Chondrocyte (in vitro differentiated cells): Measurements from ENCODE around the gene PXMP4. TPM values are rescaled to one million over a fixed set of nuclear protein-coding genes. Genes with fewer than 3 reads are reported as not detected.

Experiments
- DNase-seq: peaks from one replicate; pipeline ENCODE4 v3.0.0; 2021; ENCODE audit warnings: mixed read lengths, low spot score
- H3K27ac Mint-ChIP-seq: one replicate; pipeline ENCODE4 v1.8.0; 2021; ENCODE audit warnings: mild to moderate bottlenecking, moderate library complexity, mixed read lengths; ENCODE audit not compliant: unreplicated experiment
- H3K27me3 Mint-ChIP-seq: 2 replicates; pipeline ENCODE4 v1.8.0; 2021; ENCODE audit warnings: low read depth, mixed read lengths
- H3K36me3 Mint-ChIP-seq: 2 replicates; pipeline ENCODE4 v1.8.0; 2021; ENCODE audit warnings: low read depth, mixed read lengths
- H3K4me1 Mint-ChIP-seq: 2 replicates; pipeline ENCODE4 v1.8.0; 2021; ENCODE audit warnings: low read depth, mild to moderate bottlenecking, mixed read lengths
- H3K4me3 Mint-ChIP-seq: one replicate; pipeline ENCODE4 v1.8.0; 2021; ENCODE audit warnings: mild to moderate bottlenecking, moderate library complexity, mixed read lengths; ENCODE audit not compliant: unreplicated experiment
- H3K9me3 Mint-ChIP-seq: 2 replicates; pipeline ENCODE4 v1.8.0; 2021; ENCODE audit warnings: low read depth, mixed read lengths
- long read RNA-seq: library from polyadenylated mRNA; stranded (forward); transcript quantifications from one replicate; pipeline ENCODE4 v2.0.0, GENCODE V29; 2021
- total RNA-seq: library from RNA; stranded (reverse); gene quantifications from 3 replicates; pipeline ENCODE4 v1.2.1, GENCODE V29; 2021
- TF ChIP-seq, protein P1 (sequence below): fragments of 200-600 bp; sonication (generic); IDR thresholded peaks from 2 replicates; pipeline ENCODE4 v1.5.0; 2021; ENCODE audit warnings: antibody characterized with exemption, mild to moderate bottlenecking, moderate library complexity

The PXMP4 gene, protein sequence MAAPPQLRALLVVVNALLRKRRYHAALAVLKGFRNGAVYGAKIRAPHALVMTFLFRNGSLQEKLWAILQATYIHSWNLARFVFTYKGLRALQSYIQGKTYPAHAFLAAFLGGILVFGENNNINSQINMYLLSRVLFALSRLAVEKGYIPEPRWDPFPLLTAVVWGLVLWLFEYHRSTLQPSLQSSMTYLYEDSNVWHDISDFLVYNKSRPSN
- 4.9 to 6.7 TPM (median 6.4 TPM) in 3 replicates for total RNA-seq
- long read RNA-seq, full-length matches to known transcripts = 2 of 10 reads
- long read RNA-seq, partial matches to known transcripts = 1 of 10 reads
- long read RNA-seq, other reads (novel, unspliced or antisense) = 7 of 10 reads

DNA sequence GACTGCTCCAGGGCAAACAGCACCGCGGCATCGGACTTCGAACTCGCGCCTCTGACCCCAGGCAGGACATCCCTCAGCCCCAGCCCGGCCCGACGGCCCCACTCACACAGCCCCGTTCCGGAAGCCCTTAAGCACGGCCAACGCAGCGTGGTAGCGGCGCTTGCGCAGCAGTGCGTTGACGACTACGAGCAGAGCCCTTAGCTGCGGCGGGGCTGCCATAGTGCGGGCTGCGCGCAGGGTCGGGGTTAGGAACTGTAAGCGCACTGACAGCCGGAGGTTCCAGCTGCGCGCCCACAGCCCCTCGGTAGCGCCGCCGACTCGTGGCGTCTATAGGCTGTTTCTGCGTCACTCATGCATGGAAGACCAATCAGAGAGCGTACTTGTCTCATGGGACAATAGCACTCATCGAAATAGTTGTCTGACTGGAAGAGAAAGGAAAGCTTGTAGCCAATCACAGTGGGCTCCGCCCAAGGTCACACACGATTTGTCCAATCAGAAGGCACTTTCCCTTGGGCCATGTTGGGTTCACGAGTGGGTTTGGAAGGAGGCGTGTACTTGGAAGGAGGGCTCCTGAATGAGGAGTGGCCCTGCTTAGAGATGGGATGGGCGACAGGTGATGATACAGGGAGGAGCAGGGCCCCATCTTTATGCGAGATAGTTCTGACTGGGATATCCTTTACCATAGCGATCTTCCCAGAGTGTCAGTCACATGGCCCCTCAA, at the start of gene PXMP4:
Gene PXMP4 (minus strand): TSS at position 322 of the 721 bp plus-strand sequence. CDS start 103 bp downstream, at position 219.
- TF ChIP-seq, protein P1, sequence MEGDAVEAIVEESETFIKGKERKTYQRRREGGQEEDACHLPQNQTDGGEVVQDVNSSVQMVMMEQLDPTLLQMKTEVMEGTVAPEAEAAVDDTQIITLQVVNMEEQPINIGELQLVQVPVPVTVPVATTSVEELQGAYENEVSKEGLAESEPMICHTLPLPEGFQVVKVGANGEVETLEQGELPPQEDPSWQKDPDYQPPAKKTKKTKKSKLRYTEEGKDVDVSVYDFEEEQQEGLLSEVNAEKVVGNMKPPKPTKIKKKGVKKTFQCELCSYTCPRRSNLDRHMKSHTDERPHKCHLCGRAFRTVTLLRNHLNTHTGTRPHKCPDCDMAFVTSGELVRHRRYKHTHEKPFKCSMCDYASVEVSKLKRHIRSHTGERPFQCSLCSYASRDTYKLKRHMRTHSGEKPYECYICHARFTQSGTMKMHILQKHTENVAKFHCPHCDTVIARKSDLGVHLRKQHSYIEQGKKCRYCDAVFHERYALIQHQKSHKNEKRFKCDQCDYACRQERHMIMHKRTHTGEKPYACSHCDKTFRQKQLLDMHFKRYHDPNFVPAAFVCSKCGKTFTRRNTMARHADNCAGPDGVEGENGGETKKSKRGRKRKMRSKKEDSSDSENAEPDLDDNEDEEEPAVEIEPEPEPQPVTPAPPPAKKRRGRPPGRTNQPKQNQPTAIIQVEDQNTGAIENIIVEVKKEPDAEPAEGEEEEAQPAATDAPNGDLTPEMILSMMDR = no peak
- Mint-ChIP-seq H3K9me3 (no peaks in the 10 kb centered on the region), H3K27ac (peak within 1 kb of the TSS; percentile 58), H3K36me3 (no peaks in the 10 kb centered on the region), H3K4me3 (peak within 1 kb of the TSS; percentile 82), H3K27me3 (no peaks in the 10 kb centered on the region), H3K4me1 (peaks cover 10% of the 10 kb centered on the region)
- DNase-seq = no peak

DNA sequence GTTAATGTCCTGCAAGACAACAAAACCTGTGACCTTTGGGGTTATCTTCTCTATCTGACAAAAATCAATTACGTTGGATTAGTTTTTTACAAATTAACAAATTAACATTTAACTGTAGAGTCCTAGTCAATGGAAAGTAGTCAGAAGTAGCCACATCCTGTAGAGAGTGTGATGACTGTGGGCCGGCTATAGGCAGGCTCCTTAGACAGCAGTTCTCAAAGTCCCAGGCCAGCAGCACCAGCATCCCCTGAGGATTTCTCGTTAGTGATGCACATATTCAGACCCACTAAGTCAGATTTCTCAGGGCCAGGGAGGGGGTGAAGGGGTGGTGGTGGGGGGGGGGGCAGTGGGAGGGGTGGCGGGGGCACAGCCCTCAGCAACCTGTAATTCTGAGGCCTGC, 48.9 kb upstream of the PXMP4 start:
- Mint-ChIP-seq H3K9me3 (no peaks in the 10 kb centered on the region), H3K27me3 (no peaks in the 10 kb centered on the region), H3K36me3 (peaks cover 12% of the 10 kb centered on the region), H3K4me1 (no peaks in the 10 kb centered on the region), H3K27ac (no peak overlapping the region), H3K4me3 (no peak overlapping the region)
- TF ChIP-seq, protein P1 = no peak
- no peak for DNase-seq

DNA sequence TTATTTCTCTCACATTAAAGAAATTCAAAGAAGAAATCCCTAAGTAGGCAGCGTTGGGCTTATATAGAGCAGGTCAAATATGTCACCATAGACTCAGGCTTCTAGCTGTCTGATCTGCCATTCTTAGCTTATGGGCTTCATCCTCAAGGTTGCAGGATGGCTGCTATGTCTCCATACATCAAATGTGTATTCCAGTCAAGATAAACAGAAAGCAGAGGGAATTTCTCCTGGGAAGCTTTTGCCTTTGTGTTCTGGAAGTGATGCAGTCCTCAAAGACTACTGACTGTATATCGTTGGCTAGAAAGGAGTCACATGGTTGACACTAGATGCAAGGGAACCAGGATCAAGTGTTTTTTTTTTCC, 47.6 kb upstream of the PXMP4 start:
- H3K27ac Mint-ChIP-seq = no peak overlapping the region

DNA sequence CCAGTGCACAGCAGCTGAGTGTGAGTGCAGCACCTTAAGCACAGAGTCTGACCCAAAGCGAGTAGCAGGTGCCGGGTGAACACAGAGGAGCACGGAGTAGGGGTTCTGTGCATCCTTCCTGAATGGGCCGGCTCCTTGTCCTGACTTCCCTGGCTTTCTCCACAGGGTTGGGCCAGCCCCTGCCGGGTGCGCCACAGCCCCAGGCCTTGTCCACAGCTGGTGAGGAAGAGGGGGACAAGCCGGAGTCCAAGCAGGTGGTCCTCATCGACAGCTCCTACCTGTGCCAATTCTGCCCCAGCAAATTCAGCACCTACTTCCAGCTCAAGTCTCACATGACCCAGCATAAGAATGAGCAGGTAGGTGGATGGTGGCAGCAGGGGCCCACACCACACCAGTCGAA, 46.6 kb upstream of the PXMP4 start:
- Mint-ChIP-seq H3K4me1 (no peaks in the 10 kb centered on the region), H3K27ac (no peak overlapping the region), H3K36me3 (peaks cover 10% of the 10 kb centered on the region), H3K27me3 (no peaks in the 10 kb centered on the region), H3K4me3 (no peak overlapping the region), H3K9me3 (no peaks in the 10 kb centered on the region)
- TF ChIP-seq, protein P1 = no peak
- no peak for DNase-seq

More for the DNA sequence above, 47.6 kb upstream of the PXMP4 start:
- Mint-ChIP-seq H3K27me3 (no peaks in the 10 kb centered on the region), H3K4me3 (no peak overlapping the region), H3K36me3 (peaks cover 10% of the 10 kb centered on the region), H3K9me3 (no peaks in the 10 kb centered on the region), H3K4me1 (no peaks in the 10 kb centered on the region)
- TF ChIP-seq, protein P1 = no peak
- no peak for DNase-seq

DNA sequence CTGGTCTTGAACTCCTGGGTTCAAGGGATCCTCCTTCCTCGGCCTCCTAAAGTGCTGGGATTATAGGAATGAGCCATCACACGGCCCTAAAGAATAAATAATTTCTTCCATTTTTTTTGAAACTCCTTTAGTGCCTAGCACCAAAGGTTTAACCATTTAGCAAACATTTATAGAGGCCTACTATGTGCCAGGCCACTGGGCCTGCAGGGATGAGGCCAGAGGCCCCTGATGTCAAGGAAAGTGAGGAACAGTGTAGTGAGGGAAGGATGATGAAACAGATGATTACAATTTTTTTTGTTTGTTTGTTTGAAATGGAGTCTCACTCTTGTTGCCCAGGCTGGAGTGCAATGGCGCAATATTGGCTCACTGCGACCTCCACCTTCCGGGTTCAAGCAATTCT, 45.5 kb upstream of the PXMP4 start:
- no peak overlapping the region for H3K27ac Mint-ChIP-seq
- peaks cover 10% of the 10 kb centered on the region for H3K36me3 Mint-ChIP-seq
- no peaks in the 10 kb centered on the region for H3K27me3 Mint-ChIP-seq
- H3K9me3 Mint-ChIP-seq = no peaks in the 10 kb centered on the region
- no peaks in the 10 kb centered on the region for H3K4me1 Mint-ChIP-seq
- TF ChIP-seq, protein P1 = no peak
- H3K4me3 Mint-ChIP-seq = no peak overlapping the region
- DNase-seq = no peak
